A673 (cell line): ENCODE results near the gene CIDEC.
"Not testable (repeated sequence)": the region's sequence is repeated elsewhere in the genome, so short reads cannot be mapped to it uniquely, and the experiment has no call there.

Experiments
- EZH2 ChIP-seq: fragments of 200-600 bp; sonication (generic); IDR thresholded peaks from 2 replicates; pipeline ENCODE4 v1.6.1; 2017; ENCODE audit warnings: borderline replicate concordance, low read depth, mild to moderate bottlenecking, mixed read lengths, antibody characterized with exemption, low read length; ENCODE audit not compliant: poor library complexity, severe bottlenecking
- TF ChIP-seq, protein P1 (sequence below): fragments of 300-800, 200-600 bp; sonication (generic); conservative IDR thresholded peaks from 2 replicates; pipeline ENCODE4 v1.5.1; 2017; ENCODE audit warnings: low read depth, mild to moderate bottlenecking, antibody characterized with exemption, low read length, moderate library complexity, mixed read lengths

DNA sequence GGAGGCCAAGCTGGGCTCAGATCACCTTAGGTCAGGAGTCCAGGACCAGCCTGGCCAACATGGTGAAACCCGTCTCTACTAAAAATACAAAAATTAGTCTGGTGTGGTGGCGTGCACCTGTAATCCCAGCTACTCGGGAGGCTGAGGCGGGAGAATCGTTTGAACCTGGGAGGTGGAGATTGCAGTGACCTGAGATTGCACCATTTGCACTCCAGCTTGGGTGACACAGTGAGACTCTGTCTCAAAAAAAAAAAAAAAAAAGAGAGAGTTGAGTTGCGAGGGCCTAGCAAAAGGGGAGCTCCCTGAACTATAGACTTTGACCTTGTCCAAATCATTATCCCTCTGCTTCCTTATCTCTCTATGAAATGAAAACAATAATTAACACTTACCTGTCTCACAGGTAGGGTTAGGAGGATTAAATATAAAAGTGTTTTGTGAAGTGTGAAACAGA is 20.9 kb upstream of the CIDEC start:
- TF ChIP-seq, protein P1, sequence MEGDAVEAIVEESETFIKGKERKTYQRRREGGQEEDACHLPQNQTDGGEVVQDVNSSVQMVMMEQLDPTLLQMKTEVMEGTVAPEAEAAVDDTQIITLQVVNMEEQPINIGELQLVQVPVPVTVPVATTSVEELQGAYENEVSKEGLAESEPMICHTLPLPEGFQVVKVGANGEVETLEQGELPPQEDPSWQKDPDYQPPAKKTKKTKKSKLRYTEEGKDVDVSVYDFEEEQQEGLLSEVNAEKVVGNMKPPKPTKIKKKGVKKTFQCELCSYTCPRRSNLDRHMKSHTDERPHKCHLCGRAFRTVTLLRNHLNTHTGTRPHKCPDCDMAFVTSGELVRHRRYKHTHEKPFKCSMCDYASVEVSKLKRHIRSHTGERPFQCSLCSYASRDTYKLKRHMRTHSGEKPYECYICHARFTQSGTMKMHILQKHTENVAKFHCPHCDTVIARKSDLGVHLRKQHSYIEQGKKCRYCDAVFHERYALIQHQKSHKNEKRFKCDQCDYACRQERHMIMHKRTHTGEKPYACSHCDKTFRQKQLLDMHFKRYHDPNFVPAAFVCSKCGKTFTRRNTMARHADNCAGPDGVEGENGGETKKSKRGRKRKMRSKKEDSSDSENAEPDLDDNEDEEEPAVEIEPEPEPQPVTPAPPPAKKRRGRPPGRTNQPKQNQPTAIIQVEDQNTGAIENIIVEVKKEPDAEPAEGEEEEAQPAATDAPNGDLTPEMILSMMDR: not testable (repeated sequence)
- not testable (repeated sequence) for TF ChIP-seq EZH2
